GM21390 (cell line): ENCODE data around the gene ACVR2B.

Experiments used
- ATAC-seq: cut with Tn5 transposase; IDR thresholded peaks from one replicate; pipeline ENCODE4 v1.9.1; 2021; ENCODE audit not compliant: unreplicated experiment

ACVR2B gene

DNA sequence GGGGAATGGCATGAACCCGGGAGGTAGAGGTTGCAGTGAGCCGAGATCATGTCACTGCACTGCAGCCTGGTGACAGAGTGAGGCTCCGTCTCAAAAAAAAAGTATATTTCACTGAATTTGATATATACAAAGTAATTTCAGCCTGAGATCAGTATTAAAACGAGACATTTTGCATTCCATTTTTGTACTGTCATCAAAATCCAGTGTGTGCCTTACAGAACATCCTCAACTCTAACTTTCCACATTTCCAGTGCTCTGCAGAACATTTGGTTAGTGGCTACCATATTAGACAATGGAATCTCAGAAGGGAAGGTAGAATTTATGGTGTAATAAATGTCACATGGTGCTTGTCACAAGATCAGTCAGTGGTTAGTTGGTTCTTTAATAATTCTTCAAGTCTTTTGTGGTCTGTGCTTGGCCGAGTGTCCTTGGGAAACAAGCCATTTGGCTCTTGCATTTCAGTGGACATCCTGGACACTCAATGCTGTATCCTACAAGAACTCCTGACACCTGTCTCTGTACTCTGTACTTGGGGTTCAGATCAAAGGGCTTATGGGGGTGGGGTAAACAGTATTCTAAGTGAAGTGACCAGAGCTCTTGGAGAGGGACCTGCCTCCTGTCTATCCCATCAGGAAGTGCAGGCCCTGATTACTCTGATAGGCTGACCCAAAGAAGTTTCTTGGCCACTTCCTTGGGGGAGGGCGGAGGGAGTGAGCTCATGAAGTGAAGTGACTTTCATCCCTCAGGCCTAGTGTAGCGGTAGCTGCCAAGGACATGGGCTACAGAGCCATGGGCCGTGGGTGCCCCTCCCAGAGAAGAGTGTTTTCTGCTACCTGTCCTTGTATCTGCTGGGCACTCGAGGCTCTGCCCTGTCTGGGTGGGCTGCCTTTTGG lies 3.7 kb downstream of the ACVR2B start:
- no peak for ATAC-seq

DNA sequence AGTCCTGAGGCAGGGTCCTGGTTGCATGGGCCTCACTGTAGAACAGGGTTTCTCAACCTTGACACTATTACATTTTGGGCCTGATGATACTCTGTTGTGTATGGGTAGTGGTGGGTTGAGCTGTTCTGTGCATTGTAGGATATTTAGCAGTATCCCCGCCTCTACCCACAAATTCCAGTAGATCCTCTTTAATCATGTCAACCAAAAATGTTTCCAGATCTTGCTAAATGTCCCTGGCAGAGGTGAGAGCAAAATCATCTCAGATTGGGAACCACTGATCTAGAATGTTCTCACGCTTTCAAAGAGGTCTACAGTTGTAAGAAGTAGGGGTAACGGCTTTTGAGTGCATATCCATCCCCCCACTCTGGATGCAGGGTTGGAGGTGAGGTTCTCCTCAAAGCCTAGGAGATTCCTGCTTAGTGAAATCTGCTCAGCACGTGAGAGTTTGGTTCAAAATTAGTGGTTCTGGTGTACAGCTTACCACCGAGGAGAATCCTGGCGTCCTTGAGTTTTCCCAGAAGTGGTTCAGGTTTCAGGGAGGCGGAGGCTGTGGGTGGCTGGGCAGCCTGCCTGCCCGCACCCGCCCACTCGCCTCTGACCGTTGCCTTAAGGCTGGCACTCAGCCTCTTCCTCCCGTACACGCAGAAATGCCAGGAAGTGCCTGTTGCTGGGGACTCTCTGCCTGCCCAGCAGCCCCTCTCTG lies 5.3 kb downstream of the ACVR2B start:
- ATAC-seq = no peak

- ATAC-seq = no peak
Measured at GRCh38 chr3:38459499-38460048, 5.9 kb downstream of the ACVR2B start.

GRCh38 chr3:38460377-38461270 lies 6.9 kb downstream of the ACVR2B start:
- ATAC-seq = no peak

- ATAC-seq = no peak
Measured at GRCh38 chr3:38465588-38466154, 12.0 kb downstream of the ACVR2B start.

DNA sequence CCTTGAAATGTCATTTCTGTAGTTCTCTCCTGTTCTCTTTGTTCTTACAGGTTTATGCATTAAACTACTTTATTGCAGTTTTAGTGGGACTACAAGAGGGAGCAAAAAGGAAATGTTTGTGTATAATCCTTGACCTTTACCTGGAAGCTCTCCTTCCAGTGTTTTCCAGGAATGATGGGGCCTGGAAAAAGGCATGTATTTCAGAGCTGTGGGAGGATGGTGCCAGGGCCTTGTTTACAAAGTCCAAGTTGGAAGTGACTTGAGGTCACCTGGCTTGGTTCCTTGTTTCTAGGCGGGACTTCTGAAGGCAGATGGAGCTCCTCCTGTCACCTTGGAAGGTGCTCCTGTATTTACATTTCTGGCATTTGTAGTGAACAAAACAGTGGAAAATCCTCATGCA lies 15.1 kb downstream of the ACVR2B start:
- no peak for ATAC-seq

DNA sequence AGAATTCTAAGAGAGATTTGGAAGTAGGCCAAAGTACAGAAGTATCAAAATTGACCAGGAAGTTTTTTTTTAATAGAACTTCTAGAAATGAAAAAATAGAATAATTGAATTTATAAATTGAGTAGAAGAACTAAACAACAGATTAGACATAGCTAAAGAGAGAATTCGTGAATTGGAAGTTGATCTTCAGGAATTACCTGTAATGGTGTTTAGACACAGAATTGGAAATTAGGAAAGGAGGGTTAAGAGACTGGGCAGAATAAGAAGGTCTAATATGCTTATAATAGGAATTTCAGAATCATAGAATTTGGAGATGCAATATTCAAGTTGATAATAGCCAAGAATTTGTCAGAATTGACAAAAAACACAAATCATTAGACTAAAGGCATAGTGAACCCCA lies 16.2 kb downstream of the ACVR2B start:
- ATAC-seq = no peak

DNA sequence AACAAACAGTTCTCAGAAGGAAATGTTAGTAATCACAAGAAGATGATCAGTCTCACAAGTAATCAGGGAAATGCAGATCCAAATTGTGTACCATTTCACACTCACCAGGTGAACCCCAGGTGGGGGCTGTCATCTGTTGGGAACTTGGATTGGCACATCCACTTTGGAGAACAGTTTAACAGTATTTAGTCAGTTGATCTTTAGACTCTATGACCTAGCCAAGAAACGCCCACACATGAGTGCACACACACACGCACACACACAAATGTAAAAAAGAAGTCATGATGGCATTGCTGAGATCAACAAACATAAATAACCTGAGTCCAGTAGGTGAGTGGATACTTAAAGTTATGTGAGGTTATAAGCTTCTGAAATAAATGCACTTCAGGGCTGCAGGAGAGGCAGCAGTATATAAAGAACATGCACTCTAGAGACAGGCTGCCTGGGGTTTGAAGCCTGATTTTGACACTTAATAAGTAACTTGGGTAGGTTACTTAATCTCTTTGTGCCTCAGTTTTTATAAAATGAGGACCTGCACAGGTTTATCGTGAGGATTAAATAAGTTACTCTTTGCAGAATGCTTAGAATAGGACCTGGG lies 17.7 kb downstream of the ACVR2B start:
- ATAC-seq = no peak

GRCh38 chr3:38472342-38472741 lies 18.7 kb downstream of the ACVR2B start:
- no peak for ATAC-seq

- no peak for ATAC-seq
Measured at GRCh38 chr3:38473229-38473628, 19.5 kb downstream of the ACVR2B start.

GRCh38 chr3:38474928-38475605 lies 21.4 kb downstream of the ACVR2B start:
- ATAC-seq = no peak

GRCh38 chr3:38475716-38476115 lies 22.0 kb downstream of the ACVR2B start:
- ATAC-seq = no peak

- ATAC-seq = no peak
Measured at GRCh38 chr3:38476157-38476756, 22.6 kb downstream of the ACVR2B start.

GRCh38 chr3:38477057-38477820 lies 23.5 kb downstream of the ACVR2B start:
- no peak for ATAC-seq

- no peak for ATAC-seq
Measured at GRCh38 chr3:38477839-38478450, 24.3 kb downstream of the ACVR2B start.

DNA sequence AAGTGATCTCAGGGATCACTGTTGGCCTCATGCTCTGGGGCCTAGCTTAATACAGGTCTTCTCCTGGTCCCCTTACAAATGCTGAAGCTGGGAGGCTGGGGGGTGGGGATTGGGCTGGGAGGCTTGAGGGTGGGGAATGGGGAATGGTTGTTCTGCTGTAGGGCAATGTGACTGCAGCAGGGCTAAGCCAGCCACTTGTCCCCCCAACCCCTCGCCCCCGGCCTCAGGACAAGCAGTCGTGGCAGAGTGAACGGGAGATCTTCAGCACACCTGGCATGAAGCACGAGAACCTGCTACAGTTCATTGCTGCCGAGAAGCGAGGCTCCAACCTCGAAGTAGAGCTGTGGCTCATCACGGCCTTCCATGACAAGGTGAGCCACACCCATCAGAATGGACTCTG lies 25.2 kb downstream of the ACVR2B start:
- ATAC-seq = no peak

- peak; percentile 80 for ATAC-seq
Measured at GRCh38 chr3:38479431-38480092, 25.9 kb downstream of the ACVR2B start.

- no peak for ATAC-seq
Measured at GRCh38 chr3:38480093-38480445, 26.4 kb downstream of the ACVR2B start.
